ENCODE results near the gene SNORC.
"Not testable (repeated sequence)": the region's sequence is repeated elsewhere in the genome, so short reads cannot be mapped to it uniquely, and the experiment has no call there.

SNORC gene

GRCh38 chr2:232870018-232870765 is at the start of gene SNORC:
Gene SNORC (plus strand): TSS chr2:232870264. CDS start chr2:232870342, 78 bp downstream.
- DNase-seq, result peak; percentile 42

- DNase-seq, result no peak
These were observed 40.1 kb upstream of the SNORC start for GRCh38 chr2:232829988-232830387.

- DNase-seq, result no peak
These were observed 38.6 kb upstream of the SNORC start for GRCh38 chr2:232831496-232831895.

DNA sequence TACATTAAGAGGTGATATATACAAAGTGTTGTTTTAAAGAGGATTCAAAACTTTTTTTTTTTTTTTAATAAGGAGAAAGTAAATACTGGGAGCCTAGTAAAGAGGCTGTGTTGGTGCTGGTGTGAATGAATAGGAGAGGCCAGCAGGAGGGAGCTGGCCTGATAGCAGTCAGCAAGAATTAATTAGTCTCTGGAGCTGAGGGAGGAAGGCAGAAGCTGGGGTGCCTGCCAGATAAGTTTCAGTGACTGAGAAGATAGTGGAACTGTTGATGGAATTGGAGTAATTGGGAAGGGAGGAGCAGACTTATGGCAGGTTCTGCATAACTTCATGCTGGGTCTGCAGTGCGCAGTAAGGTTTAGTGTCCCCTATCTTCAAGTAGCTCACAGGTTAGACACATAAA is 36.2 kb upstream of the SNORC start:
- no peak for DNase-seq

DNA sequence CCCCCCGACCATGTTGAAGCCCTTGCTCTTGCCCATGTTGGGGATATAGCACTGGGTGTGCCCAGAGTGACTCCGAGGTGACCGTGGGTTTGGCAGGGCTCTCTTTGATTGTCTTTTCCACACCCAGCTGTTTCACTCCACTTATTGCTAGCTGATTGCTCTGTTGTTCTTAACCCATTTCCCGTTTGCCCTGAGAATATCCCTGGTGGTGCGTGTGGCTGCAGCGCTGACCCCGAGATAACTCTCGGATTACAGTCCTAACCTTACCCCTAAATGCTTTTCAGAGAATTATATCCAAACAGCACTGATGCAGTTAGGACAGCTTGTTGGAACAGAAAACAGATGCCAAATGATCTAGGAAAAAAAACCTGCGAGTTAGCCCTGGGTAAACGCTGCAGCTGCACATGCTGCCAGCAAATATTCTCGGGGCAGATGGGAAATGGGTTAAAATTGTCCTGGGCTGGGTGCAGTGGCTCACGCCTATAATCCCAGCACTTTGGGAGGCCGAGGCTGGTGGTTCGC is 34.3 kb upstream of the SNORC start:
- DNase-seq, result no peak

- DNase-seq, result no peak
These were observed 33.1 kb upstream of the SNORC start for GRCh38 chr2:232836934-232837333.

DNA sequence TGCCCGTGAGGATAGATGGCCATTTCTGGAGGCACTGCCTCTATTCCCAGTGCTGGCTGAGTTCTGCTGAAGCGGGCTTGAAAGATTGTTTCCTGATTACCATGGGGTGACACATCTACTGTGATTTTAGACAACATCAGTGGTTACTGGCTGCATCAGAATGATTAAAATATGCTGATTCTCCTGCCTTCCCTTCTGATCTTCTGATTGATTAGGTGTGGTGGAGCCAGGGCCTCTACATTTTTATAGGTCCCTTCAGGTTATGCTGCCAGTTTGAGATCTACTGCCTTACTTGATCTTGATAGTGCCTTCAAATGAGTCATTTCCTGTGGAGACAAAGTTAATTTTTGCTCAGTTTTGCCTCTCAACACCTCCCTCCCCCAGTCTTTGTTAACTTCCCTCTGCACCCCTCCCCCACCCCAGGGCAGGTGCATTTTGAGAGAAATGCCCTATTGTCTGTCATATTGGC is 31.6 kb upstream of the SNORC start:
- peak; percentile 77 for DNase-seq

- no peak for DNase-seq
These were observed 30.5 kb upstream of the SNORC start for GRCh38 chr2:232839411-232840079.

DNA sequence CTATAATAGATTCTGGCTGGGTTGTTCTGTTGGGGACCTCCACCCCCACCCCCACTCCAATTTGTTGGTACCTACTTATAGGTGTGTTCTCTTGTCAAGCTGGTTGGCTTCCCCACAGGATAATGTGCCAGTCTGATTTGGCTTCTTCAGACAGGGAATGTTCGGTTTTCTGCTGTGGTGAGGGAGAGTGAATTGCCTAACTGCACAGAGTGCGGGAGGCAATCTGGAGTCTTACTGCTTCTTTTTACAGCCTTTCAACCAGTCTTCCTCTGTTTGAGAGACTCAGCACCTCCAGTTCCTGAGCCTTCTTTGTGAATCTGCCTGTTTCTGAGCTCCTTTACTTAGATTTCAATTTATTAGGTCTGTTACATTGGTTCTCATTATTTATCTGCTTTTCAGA is 27.4 kb upstream of the SNORC start:
- DNase-seq, result no peak

DNA sequence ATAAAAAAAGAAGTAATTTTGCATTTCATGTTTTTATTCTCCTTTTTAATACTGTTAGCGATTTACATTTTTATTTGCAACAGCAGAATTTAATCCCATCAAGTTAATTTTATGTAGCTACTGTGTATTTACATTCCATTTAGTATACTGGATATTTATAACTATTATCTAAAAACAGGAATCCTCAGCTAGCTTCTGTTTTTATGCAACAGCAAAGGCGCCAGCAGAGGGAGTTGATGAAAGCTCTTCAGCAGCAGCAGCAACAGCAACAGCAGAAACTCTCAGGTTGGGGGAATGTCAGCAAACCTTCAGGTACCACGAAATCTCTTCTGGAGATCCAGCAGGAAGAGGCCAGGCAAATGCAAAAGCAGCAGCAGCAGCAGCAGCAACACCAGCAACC is 26.2 kb upstream of the SNORC start:
- no peak for DNase-seq

DNA sequence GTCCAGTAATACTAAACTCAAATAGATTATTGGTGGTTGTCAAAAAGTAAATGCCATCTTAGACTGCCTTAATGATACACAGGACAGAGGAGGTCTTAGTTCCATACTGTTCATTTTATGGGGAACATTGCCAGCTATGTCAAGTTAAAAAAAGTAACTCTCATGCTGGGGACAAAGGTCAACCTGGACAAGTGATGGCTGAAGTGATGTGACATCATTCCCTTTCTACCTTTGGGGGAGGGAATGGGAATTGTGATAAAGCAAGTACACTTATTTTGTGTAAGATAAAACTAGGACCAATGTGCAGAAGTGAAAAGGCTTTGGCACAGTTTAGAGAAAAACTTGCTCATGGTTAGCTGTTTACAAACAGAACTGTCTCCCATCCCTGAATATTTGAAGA is 24.0 kb upstream of the SNORC start:
- DNase-seq, result no peak

GRCh38 chr2:232850039-232850438 is 20.0 kb upstream of the SNORC start:
- DNase-seq, result no peak

GRCh38 chr2:232852081-232852480 is 18.0 kb upstream of the SNORC start:
- DNase-seq, result not testable (repeated sequence)

DNA sequence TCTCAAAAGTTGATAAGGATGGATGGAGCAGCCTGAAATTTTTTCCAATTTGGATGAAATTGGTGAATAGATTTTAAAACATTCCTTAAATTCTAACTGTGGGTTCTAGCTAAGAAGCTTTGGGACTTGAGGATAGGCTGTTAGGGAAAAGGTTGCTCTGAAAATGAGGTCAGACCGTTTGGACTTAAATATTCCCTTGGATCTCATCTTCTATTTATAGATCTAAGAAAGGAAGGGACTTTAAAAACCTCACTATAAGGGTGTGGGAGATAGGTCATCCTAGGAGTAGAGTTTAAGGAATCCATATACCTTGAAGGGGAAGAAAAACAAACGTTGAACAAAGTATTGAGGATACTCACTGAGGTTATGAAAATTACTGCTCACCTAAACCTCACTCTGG is 17.4 kb upstream of the SNORC start:
- DNase-seq, result no peak

- no peak for DNase-seq
These were observed 16.0 kb upstream of the SNORC start for GRCh38 chr2:232854082-232854481.

- DNase-seq, result no peak
These were observed 12.9 kb upstream of the SNORC start for GRCh38 chr2:232857158-232857563.

DNA sequence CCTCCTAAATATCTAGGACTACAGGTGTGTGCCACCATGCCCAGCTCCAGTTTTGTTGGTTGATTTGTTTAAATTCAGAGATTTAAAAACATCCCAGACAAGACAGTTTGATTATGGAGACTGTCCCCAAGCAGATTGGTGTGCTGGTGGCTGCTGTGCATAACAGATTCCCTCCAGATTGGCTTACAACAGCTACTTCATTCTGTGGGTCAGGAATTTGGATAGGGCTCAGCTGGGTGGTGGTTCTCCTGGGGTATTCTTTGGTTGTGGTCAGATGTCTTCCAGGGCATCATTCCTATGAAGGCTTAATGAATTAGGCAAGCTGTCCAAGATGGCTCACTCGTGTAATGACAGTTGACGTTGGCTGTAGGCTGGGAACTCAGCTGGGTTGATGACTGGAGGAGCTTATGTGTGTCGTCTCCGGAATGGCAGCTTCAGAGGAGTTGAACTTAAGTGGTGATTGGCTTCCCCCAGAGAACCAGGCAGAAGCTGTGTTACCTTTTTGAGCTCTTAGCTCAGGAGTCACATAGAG is 10.6 kb upstream of the SNORC start:
- no peak for DNase-seq

DNA sequence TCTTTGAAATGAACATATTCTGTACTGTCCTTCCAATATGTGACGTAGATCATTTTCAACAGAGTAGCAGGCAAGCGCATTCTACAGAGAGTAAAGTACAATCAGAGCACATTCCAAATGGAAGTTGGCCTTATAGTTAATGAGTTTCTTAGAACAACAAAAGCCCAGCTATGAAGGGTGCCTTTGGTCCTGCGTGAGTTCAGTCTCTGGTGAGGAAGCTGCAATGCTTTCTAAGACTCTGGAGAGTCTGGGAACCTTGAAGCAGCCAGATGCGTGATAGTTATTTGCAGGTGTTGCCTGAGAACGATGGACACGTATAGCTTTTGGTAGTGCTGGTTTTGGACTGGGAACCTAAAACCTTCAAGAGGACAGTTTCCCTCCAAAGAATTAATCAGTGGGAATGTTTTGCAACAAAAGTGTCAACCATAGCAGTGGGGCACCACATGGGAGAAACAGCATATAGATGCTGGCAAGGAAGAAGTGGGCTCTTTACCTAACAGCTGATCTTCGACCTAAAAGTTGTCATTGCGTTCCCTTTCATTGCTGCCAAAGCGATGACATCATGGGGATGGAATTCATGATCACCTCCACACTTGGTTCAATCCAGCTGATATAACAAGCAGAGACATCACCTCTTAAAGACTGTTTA is 9.3 kb upstream of the SNORC start:
- no peak for DNase-seq

GRCh38 chr2:232861353-232861752 is 8.7 kb upstream of the SNORC start:
- DNase-seq, result no peak

GRCh38 chr2:232863996-232864395 is 6.1 kb upstream of the SNORC start:
- no peak for DNase-seq

DNA sequence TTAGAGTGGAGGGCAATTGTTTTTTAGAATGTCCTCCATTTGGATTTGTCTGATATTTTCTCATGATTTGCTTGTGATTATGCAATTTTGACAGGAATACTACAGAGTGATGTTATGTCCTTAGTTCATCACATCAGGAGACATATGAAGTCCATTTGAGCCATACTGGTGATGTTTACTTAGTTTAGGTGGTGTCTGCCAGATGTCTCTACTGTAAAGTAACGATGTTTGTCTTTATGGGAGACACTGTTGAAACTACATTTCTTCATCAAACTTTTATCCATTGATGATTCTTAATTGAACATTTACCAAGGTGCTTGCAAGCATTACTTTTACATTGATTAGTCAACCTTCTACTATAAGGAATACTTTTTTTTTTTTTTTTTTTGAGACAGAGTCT is 4.9 kb upstream of the SNORC start:
- no peak for DNase-seq

DNA sequence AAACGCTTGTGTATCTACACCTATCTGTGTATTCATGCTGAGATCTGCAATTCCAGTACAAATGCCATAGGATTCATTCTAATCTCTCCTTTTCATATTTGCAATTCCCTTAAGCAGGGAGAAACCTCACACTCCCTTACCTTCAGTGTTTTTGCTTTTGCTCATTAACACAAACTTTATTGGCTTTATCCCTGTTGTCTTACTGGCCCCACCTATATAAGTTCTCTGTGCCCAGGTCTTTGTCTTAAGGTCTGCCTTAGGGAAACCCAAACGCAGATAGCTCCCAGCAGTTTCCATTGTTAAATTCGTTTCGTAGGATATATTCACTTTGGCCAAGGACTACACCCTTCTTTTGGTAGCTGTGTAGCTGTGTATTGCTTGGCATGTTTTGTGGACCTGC is 4.0 kb upstream of the SNORC start:
- no peak for DNase-seq

Measured in activated CD8-positive, alpha-beta memory T cell treated with anti-CD3 and anti-CD28 coated beads for 24 hours (primary cell).